OCI-LY1 (cell line): ENCODE results near the gene INAVA.

ENCODE experiments used
- H2AFZ ChIP-seq: fragments of 200-600 bp; sonication (generic), shearing (Covaris generic); 2 replicates; pipeline ENCODE4 v1.6.0; 2014; ENCODE audit warnings: antibody characterized with exemption, mild to moderate bottlenecking, low read length
- H3F3A ChIP-seq: fragments of 200-600 bp; sonication (generic), shearing (Covaris generic); 2 replicates; pipeline ENCODE4 v1.6.0; 2014; ENCODE audit warnings: mild to moderate bottlenecking, antibody characterized with exemption, low read length, moderate library complexity; ENCODE audit not compliant: insufficient read depth
- H3K27ac ChIP-seq: fragments of 200-600 bp; sonication (generic); 2 replicates; pipeline ENCODE4 v1.5.1; 2014; ENCODE audit warnings: low read length, mixed run types, mild to moderate bottlenecking, low read depth; ENCODE audit not compliant: poor library complexity, severe bottlenecking
- H3K27me3 ChIP-seq: fragments of 200-600 bp; sonication (generic); 2 replicates; pipeline ENCODE4 v1.6.0; 2014; ENCODE audit warnings: antibody characterized with exemption, mild to moderate bottlenecking, low read length, moderate library complexity; ENCODE audit not compliant: insufficient read depth
- H3K36me3 ChIP-seq: fragments of 200-600 bp; sonication (generic); 2 replicates; pipeline ENCODE4 v1.6.1; 2014; ENCODE audit warnings: mild to moderate bottlenecking, antibody characterized with exemption, low read length, moderate library complexity, mixed read lengths; ENCODE audit not compliant: insufficient read depth
- H3K4me1 ChIP-seq: fragments of 200-600 bp; sonication (generic); 2 replicates; pipeline ENCODE4 v1.5.1; 2014; ENCODE audit warnings: mild to moderate bottlenecking, low read length, moderate library complexity; ENCODE audit not compliant: insufficient read depth, severe bottlenecking
- H3K4me2 ChIP-seq: fragments of 200-600 bp; sonication (generic), shearing (Covaris generic); 2 replicates; pipeline ENCODE4 v1.6.1; 2014; ENCODE audit warnings: low read length
- H3K4me3 ChIP-seq: fragments of 200-600 bp; sonication (generic); 2 replicates; pipeline ENCODE4 v1.5.1; 2014; ENCODE audit warnings: low read length, low read depth, mild to moderate bottlenecking, mixed read lengths; ENCODE audit not compliant: poor library complexity, severe bottlenecking
- H3K79me2 ChIP-seq: fragments of 200-600 bp; shearing (Covaris generic); 2 replicates; pipeline ENCODE4 v1.6.1; 2016; ENCODE audit warnings: mixed run types, low read length, mixed read lengths; ENCODE audit not compliant: insufficient read depth
- H3K9ac ChIP-seq: fragments of 200-600 bp; sonication (generic), shearing (Covaris generic); 2 replicates; pipeline ENCODE4 v1.6.1; 2014; ENCODE audit warnings: mild to moderate bottlenecking, low read length, mixed read lengths
- H3K9me2 ChIP-seq: fragments of 200-600 bp; sonication (generic), shearing (Covaris generic); 2 replicates; pipeline ENCODE4 v1.6.1; 2014; ENCODE audit warnings: low read depth, mild to moderate bottlenecking, low read length, mixed read lengths
- H3K9me3 ChIP-seq: fragments of 200-600 bp; shearing (Covaris generic); 2 replicates; pipeline ENCODE4 v1.6.1; 2014; ENCODE audit warnings: low read length, mixed read lengths
- H4K20me1 ChIP-seq: fragments of 200-600 bp; sonication (generic), shearing (Covaris generic); 2 replicates; pipeline ENCODE4 v1.6.0; 2016; ENCODE audit warnings: mild to moderate bottlenecking, low read length; ENCODE audit not compliant: insufficient read depth
- EZH2 ChIP-seq: fragments of 200-600 bp; sonication (generic), shearing (Covaris generic); IDR thresholded peaks from 2 replicates; pipeline ENCODE4 v1.8.0; 2017; ENCODE audit warnings: borderline replicate concordance, mixed run types, mild to moderate bottlenecking, antibody characterized with exemption, low read length, moderate library complexity, mixed read lengths
- TF ChIP-seq, protein P1 (sequence below): fragments of 200-600 bp; sonication (generic), shearing (Covaris generic); IDR thresholded peaks from 2 replicates; pipeline ENCODE4 v1.5.1; 2017; ENCODE audit warnings: mild to moderate bottlenecking, antibody characterized with exemption, low read length, moderate library complexity, mixed read lengths

INAVA gene

GRCh38 chr1:200888349-200888838 lies 6.3 kb upstream of the INAVA start:
- Histone ChIP-seq H3K79me2 (no peaks in the 10 kb centered on the region), H3K9me2 (no peaks in the 10 kb centered on the region), H3F3A (no peaks in the 10 kb centered on the region), H3K36me3 (no peaks in the 10 kb centered on the region), H3K9ac (no peak overlapping the region), H3K4me3 (no peak overlapping the region), H3K9me3 (no peaks in the 10 kb centered on the region), H3K4me2 (no peak overlapping the region), H3K27ac (no peak overlapping the region), H4K20me1 (no peaks in the 10 kb centered on the region), H2AFZ (no peak overlapping the region), H3K27me3 (peaks cover 4% of the 10 kb centered on the region; the same call in 1 of the 2 replicates), H3K4me1 (no peaks in the 10 kb centered on the region)
- TF ChIP-seq, protein P1, sequence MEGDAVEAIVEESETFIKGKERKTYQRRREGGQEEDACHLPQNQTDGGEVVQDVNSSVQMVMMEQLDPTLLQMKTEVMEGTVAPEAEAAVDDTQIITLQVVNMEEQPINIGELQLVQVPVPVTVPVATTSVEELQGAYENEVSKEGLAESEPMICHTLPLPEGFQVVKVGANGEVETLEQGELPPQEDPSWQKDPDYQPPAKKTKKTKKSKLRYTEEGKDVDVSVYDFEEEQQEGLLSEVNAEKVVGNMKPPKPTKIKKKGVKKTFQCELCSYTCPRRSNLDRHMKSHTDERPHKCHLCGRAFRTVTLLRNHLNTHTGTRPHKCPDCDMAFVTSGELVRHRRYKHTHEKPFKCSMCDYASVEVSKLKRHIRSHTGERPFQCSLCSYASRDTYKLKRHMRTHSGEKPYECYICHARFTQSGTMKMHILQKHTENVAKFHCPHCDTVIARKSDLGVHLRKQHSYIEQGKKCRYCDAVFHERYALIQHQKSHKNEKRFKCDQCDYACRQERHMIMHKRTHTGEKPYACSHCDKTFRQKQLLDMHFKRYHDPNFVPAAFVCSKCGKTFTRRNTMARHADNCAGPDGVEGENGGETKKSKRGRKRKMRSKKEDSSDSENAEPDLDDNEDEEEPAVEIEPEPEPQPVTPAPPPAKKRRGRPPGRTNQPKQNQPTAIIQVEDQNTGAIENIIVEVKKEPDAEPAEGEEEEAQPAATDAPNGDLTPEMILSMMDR = no peak
- TF ChIP-seq EZH2 = no peak

- Histone ChIP-seq H3K4me2 (no peak overlapping the region), H3K9ac (no peak overlapping the region), H3F3A (no peaks in the 10 kb centered on the region), H3K4me1 (no peaks in the 10 kb centered on the region), H3K9me2 (no peaks in the 10 kb centered on the region), H3K36me3 (no peaks in the 10 kb centered on the region), H3K9me3 (no peaks in the 10 kb centered on the region), H3K27ac (no peak overlapping the region), H2AFZ (no peak overlapping the region), H3K27me3 (peaks cover 4% of the 10 kb centered on the region; the same call in 1 of the 2 replicates), H4K20me1 (no peaks in the 10 kb centered on the region), H3K79me2 (no peaks in the 10 kb centered on the region), H3K4me3 (no peak overlapping the region)
- TF ChIP-seq EZH2 = no peak
- TF ChIP-seq, protein P1 = no peak
Observed at GRCh38 chr1:200889571-200889970, 5.1 kb upstream of the INAVA start.

DNA sequence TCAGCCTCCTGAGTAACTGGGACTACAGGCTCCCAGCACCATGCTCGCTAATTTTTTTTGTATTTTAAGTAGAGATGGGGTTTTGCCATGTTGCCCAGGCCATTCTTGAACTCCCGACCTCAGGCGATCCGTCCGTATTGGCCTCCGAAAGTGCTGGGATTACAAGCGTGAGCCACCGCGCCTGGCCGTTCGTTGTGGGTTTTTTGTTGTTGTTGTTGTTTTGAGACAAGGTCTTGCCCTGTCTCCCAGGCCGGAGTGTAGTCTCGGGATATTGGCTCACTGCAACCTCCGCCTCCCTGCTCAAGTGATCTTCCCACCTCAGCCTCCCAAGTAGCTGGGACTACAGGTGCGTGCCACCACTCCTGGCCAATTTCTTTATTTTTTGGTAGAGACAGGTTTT lies 4.7 kb upstream of the INAVA start:
- Histone ChIP-seq H3K27me3 (peaks cover 4% of the 10 kb centered on the region; the same call in 1 of the 2 replicates), H3K4me1 (no peaks in the 10 kb centered on the region), H3K9me2 (no peaks in the 10 kb centered on the region), H3K9ac (no peak overlapping the region), H2AFZ (no peak overlapping the region), H3F3A (no peaks in the 10 kb centered on the region), H3K36me3 (no peaks in the 10 kb centered on the region), H3K4me2 (no peak overlapping the region), H3K4me3 (no peak overlapping the region), H4K20me1 (no peaks in the 10 kb centered on the region), H3K9me3 (no peaks in the 10 kb centered on the region), H3K27ac (no peak overlapping the region), H3K79me2 (no peaks in the 10 kb centered on the region)
- no peak for TF ChIP-seq EZH2
- TF ChIP-seq, protein P1 = no peak
